Thyroid gland (tissue), 4 donors: ENCODE measurements around the gene OLA1.

Experiments
- POLR2A ChIP-seq, 2 donors: fragments of 450-650 bp; IDR thresholded peaks; one replicate each; pipeline ENCODE4 v1.6.1; 2017; ENCODE audit warnings: antibody characterized with exemption in 2 of 2, mild to moderate bottlenecking in 2 of 2, moderate library complexity in 1 of 2
- TF ChIP-seq, protein P1 (sequence below), 6 experiments: fragments of 200-600 bp in 3 of 6; fragments of 450-650 bp in 3 of 6; sonication (generic) in 3 of 6; IDR thresholded peaks; one replicate each; pipeline ENCODE4 v1.5.1; 2016 to 2019; ENCODE audit warnings: antibody characterized with exemption in 6 of 6, mild to moderate bottlenecking in 2 of 6, inconsistent platforms in 1 of 6, moderate library complexity in 1 of 6

GRCh38 chr2:174031226-174031625 is 217.1 kb downstream of the OLA1 start:
- TF ChIP-seq, protein P1, sequence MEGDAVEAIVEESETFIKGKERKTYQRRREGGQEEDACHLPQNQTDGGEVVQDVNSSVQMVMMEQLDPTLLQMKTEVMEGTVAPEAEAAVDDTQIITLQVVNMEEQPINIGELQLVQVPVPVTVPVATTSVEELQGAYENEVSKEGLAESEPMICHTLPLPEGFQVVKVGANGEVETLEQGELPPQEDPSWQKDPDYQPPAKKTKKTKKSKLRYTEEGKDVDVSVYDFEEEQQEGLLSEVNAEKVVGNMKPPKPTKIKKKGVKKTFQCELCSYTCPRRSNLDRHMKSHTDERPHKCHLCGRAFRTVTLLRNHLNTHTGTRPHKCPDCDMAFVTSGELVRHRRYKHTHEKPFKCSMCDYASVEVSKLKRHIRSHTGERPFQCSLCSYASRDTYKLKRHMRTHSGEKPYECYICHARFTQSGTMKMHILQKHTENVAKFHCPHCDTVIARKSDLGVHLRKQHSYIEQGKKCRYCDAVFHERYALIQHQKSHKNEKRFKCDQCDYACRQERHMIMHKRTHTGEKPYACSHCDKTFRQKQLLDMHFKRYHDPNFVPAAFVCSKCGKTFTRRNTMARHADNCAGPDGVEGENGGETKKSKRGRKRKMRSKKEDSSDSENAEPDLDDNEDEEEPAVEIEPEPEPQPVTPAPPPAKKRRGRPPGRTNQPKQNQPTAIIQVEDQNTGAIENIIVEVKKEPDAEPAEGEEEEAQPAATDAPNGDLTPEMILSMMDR (IDR thresholded peaks at IDR 0.05): no peak
- no peak for TF ChIP-seq POLR2A (IDR thresholded peaks at IDR 0.05)
